HL-60 (cell line): ENCODE data around the gene CACNA1C.

ENCODE experiments used
- GABPA ChIP-seq: IDR thresholded peaks from 2 replicates; pipeline ENCODE4 v1.6.1; 2012; ENCODE audit warnings: low read depth
- TF ChIP-seq, protein P1 (sequence below): IDR thresholded peaks from one replicate; pipeline ENCODE4 v1.5.1; 2011; ENCODE audit warnings: low read length, control low read depth, inconsistent platforms; ENCODE audit not compliant: insufficient read depth

DNA sequence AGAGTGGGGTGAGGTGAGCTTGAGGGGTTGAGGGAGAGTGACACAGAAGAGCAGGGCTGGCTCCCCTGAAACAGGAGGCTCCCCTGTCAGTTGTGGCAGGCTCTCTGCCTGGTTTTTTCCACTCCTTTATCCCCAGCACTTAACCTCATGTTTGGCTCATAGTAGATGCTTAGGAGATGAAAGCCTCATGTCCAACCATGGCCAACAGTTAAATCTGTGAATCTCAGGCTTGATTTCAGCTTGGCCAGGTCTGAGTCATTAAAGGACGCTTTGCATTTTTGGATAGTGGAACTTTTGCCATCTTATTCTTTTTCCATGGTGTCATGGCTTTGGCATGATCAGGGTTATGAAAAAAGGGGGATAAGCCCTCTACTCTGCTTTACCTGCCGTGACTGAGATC is 117.2 kb downstream of the CACNA1C start:
- TF ChIP-seq, protein P1, sequence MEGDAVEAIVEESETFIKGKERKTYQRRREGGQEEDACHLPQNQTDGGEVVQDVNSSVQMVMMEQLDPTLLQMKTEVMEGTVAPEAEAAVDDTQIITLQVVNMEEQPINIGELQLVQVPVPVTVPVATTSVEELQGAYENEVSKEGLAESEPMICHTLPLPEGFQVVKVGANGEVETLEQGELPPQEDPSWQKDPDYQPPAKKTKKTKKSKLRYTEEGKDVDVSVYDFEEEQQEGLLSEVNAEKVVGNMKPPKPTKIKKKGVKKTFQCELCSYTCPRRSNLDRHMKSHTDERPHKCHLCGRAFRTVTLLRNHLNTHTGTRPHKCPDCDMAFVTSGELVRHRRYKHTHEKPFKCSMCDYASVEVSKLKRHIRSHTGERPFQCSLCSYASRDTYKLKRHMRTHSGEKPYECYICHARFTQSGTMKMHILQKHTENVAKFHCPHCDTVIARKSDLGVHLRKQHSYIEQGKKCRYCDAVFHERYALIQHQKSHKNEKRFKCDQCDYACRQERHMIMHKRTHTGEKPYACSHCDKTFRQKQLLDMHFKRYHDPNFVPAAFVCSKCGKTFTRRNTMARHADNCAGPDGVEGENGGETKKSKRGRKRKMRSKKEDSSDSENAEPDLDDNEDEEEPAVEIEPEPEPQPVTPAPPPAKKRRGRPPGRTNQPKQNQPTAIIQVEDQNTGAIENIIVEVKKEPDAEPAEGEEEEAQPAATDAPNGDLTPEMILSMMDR: no peak
- no peak for TF ChIP-seq GABPA
